Esophagus muscularis mucosa (tissue), 4 donors: Measurements from ENCODE around the gene PLCB3. TPM values are rescaled to one million over a fixed set of nuclear protein-coding genes. Genes with fewer than 3 reads are reported as not detected.
A peak's percentile ranks its signal among the peaks of the same experiment; 100 is the strongest.

Experiments
- DNase-seq: peaks from one replicate; pipeline ENCODE4 v3.0.0-alpha.2; 2017; ENCODE audit errors: extremely low spot score
- H3K27ac ChIP-seq, 4 donors: fragments of 200-600 bp; sonication (generic); replicated peaks in 1 of 4; 1 replicate in 3 of 4; 2 replicates in 1 of 4; pipeline ENCODE4 v1.5.1; 2016 to 2019; ENCODE audit warnings: mild to moderate bottlenecking in 1 of 4
- H3K27me3 ChIP-seq, 4 donors: fragments of 200-600 bp; sonication (generic); one replicate each; pipeline versions ENCODE4 v1.5.1 to v1.6.0; 2016 to 2019
- H3K36me3 ChIP-seq, 4 donors: fragments of 200-600 bp; sonication (generic); one replicate each; pipeline ENCODE4 v1.5.1; 2016 to 2019
- H3K4me1 ChIP-seq, 4 donors: fragments of 200-600 bp; sonication (generic); one replicate each; pipeline ENCODE4 v1.5.1; 2016 to 2019
- H3K4me3 ChIP-seq, 4 donors: fragments of 200-600 bp; sonication (generic); 1 replicate in 2 of 4; 2 replicates in 2 of 4; pipeline ENCODE4 v1.5.1; 2016 to 2019; ENCODE audit warnings: mild to moderate bottlenecking in 4 of 4, moderate library complexity in 1 of 4
- H3K9me3 ChIP-seq, 4 donors: fragments of 200-600 bp; sonication (generic); 1 replicate in 3 of 4; 2 replicates in 1 of 4; pipeline ENCODE4 v1.5.1; 2016 to 2019
- CTCF ChIP-seq, 3 experiments: fragments of 200-600 bp in 2 of 3; fragments of 450-650 bp in 1 of 3; sonication (generic) in 2 of 3; IDR thresholded peaks; one replicate each; pipeline ENCODE4 v1.5.1; 2017 to 2019; ENCODE audit warnings: antibody characterized with exemption in 3 of 3, mild to moderate bottlenecking in 2 of 3, moderate library complexity in 1 of 3
- EP300 ChIP-seq: sonication (generic); formaldehyde crosslinking; IDR thresholded peaks from one replicate; pipeline ENCODE4 v1.6.1; 2017; ENCODE audit warnings: antibody characterized with exemption
- POLR2A ChIP-seq: fragments of 450-650 bp; IDR thresholded peaks from one replicate; pipeline ENCODE4 v1.6.1; 2017; ENCODE audit warnings: antibody characterized with exemption, moderate library complexity, mild to moderate bottlenecking, low read depth
- POLR2AphosphoS5 ChIP-seq, 2 donors: sonication (generic); formaldehyde crosslinking; IDR thresholded peaks; one replicate each; pipeline ENCODE4 v1.6.1; 2017; ENCODE audit warnings: antibody characterized with exemption in 2 of 2
- WGBS: methylation state at CpG from one replicate; pipeline ENCODE4 v1.1.5; 2018; 5-methylcytosine and 5-hydroxymethylcytosine counted together
- intact Hi-C: fragments of 100-400 bp; cut with DNase I; formaldehyde crosslinking; loops from one replicate; pipeline ENCODE4 v1.15.1; 2023
- total RNA-seq, 4 donors: library from RNA; depleted of rRNA; stranded (reverse); fragments of >200 nt; gene quantifications; one replicate each; pipeline versions ENCODE4 v1.1.0 to v1.2.1, GENCODE V29; 2016

PLCB3 gene
- total RNA-seq, 4 donors from 2014 or later = 18.9 to 36.5 (median 25.3) TPM

GRCh38 chr11:64303109-64304031, 52.0 kb downstream of the PLCB3 start:
- TF ChIP-seq EP300 = no peak
- no peak for TF ChIP-seq CTCF (IDR thresholded peaks at IDR 0.05)
- no peak for TF ChIP-seq POLR2A
- no peak for TF ChIP-seq POLR2AphosphoS5 (IDR thresholded peaks at IDR 0.05)
- Histone ChIP-seq H3K9me3 (no peaks in the 10 kb centered on the region), H3K4me1 (peaks cover 37 to 70% (median 65%) of the 10 kb centered on the region in 4 donors), H3K27me3 (peaks cover 3 to 50% (median 22%) of the 10 kb centered on the region in 4 donors), H3K4me3 (peak overlapping the region in 3 of 4 donors; percentile 69 to 79 (median 77)), H3K27ac (peak overlapping the region; percentile 86 to 98 (median 92)), H3K36me3 (no peaks in the 10 kb centered on the region)
- no peak for DNase-seq
- intact Hi-C loops = loop anchor here (5.0 kb wide), 1 partner anchor 36 kb away; no protein-coding TSS in a partner anchor
- 81% methylated on average over 9 of the region's 13 CpGs for WGBS

- H3K9me3 ChIP-seq = no peaks in the 10 kb centered on the region
- H3K27me3 ChIP-seq = peaks cover 0 to 44% (median 19%) of the 10 kb centered on the region in 4 donors
- no peak for TF ChIP-seq POLR2A
- no peak for TF ChIP-seq POLR2AphosphoS5 (IDR thresholded peaks at IDR 0.05)
- no peak for TF ChIP-seq CTCF (IDR thresholded peaks at IDR 0.05)
- TF ChIP-seq EP300 = no peak
- peaks cover 36 to 66% (median 63%) of the 10 kb centered on the region in 4 donors for H3K4me1 ChIP-seq
- peak overlapping the region; percentile 86 to 98 (median 92) for H3K27ac ChIP-seq
- peak overlapping the region; percentile 69 to 84 (median 78) for H3K4me3 ChIP-seq
- H3K36me3 ChIP-seq = peaks cover 0 to 2% (median 0%) of the 10 kb centered on the region in 4 donors
- DNase-seq = no peak
- WGBS = 53% methylated on average over 3 of the region's 5 CpGs
- intact Hi-C loops = loop anchor here (5.0 kb wide), 1 partner anchor 37 kb away; no protein-coding TSS in a partner anchor
Observed at GRCh38 chr11:64304032-64304315, 52.6 kb downstream of the PLCB3 start.

- Histone ChIP-seq H3K9me3 (no peaks in the 10 kb centered on the region), H3K27ac (peak overlapping the region; percentile 86 to 98 (median 92)), H3K4me1 (peaks cover 31 to 61% (median 58%) of the 10 kb centered on the region in 4 donors), H3K4me3 (peak overlapping the region; percentile 69 to 84 (median 78)), H3K36me3 (peaks cover 0 to 5% (median 0%) of the 10 kb centered on the region in 4 donors), H3K27me3 (peaks cover 0 to 39% (median 16%) of the 10 kb centered on the region in 4 donors)
- 0% methylated on average over 30 of the region's 46 CpGs for WGBS
- DNase-seq = peak; percentile 98
- no peak for TF ChIP-seq POLR2A
- TF ChIP-seq CTCF (IDR thresholded peaks at IDR 0.05) = peak; percentile 82 to 88 (median 88)
- no peak for TF ChIP-seq EP300
- TF ChIP-seq POLR2AphosphoS5 (IDR thresholded peaks at IDR 0.05) = peak; percentile 39 to 42
- intact Hi-C loops = loop anchor here (5.0 kb wide), 1 partner anchor 37 kb away; no protein-coding TSS in a partner anchor
Observed at GRCh38 chr11:64304316-64305072, 53.2 kb downstream of the PLCB3 start.

- Histone ChIP-seq H3K4me3 (peak within 1 kb of the TSS; percentile 69 to 84 (median 78)), H3K36me3 (peaks cover 0 to 5% (median 0%) of the 10 kb centered on the region in 4 donors), H3K9me3 (no peaks in the 10 kb centered on the region), H3K27me3 (peaks cover 0 to 32% (median 10%) of the 10 kb centered on the region in 4 donors), H3K4me1 (peaks cover 24 to 54% (median 51%) of the 10 kb centered on the region in 4 donors), H3K27ac (peak within 1 kb of the TSS; percentile 89 to 98 (median 92))
- WGBS = 0% methylated on average over 1 of the region's 81 CpGs
- DNase-seq = peak; percentile 100
- TF ChIP-seq CTCF (IDR thresholded peaks at IDR 0.05) = peak in 1 of 3 experiments; percentile 18
- no peak for TF ChIP-seq EP300
- no peak for TF ChIP-seq POLR2A
- peak; percentile 88 to 89 for TF ChIP-seq POLR2AphosphoS5 (IDR thresholded peaks at IDR 0.05)
- intact Hi-C loops = no loop called here
Observed at GRCh38 chr11:64305075-64305690, 53.9 kb downstream of the PLCB3 start, which contains the start of gene ESRRA. Gene ESRRA (plus strand): TSS chr11:64305524. CDS start chr11:64307180, 1,656 bp downstream.
